OCI-LY7 (cell line): ENCODE measurements around the gene KSR1.

Experiments
- CTCF ChIP-seq: fragments of 200-600 bp; sonication (generic); conservative IDR thresholded peaks from 2 replicates; pipeline ENCODE4 v1.5.1; 2014; ENCODE audit warnings: mild to moderate bottlenecking, antibody characterized with exemption, low read length, moderate library complexity, mixed read lengths
- EZH2phosphoT487 ChIP-seq: fragments of 200-600 bp; sonication (generic); IDR thresholded peaks from 2 replicates; pipeline ENCODE4 v1.6.1; 2018; ENCODE audit warnings: low read depth, borderline replicate concordance, mild to moderate bottlenecking, mixed run types, antibody characterized with exemption, low read length, moderate library complexity, mixed read lengths

DNA sequence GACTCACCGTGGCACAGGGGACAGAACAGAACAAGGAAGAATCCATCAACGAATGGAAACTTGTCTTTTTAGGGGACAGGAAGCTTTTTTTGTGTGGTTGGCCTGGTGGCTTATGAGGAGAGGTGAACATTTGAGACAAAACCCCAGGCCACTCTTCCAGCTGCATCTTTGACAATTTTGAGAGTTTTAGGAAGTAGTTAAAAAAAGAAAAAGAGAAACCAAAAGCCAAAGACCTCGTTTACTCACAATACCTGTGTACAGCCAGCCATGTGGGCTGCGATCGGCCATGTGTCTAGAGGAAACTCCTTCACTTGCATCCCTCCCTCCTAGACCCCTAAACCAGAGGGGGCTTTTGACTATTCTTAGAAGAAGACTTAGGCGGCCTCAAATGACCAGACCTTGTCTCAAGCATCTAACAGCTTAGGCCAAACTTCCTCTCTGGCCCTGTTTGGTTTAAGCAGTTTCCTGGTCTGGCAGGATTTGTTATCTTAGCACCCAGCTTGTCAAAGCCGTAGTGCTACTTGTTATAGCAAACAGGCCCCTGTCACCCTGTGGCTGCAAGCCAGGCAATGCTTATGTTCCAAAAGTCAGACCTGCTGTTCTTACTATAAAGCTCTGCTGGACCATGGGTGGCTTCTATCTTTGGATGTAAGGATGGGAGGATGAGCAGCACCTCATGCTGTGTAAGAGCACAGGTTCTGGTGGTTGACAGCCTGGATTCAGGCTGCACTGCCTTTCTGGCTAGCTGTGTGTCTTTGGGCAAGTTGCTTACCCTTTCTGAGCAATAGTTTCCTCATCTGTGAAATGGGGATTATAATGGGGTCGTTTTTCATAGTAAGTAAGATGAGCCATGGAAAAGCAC, 17.7 kb downstream of the KSR1 start:
- no peak for TF ChIP-seq CTCF
- TF ChIP-seq EZH2phosphoT487: no peak
